ENCODE measurements around the gene DIP2A.
A peak's percentile ranks its signal among the peaks of the same experiment; 100 is the strongest.
"Not testable (repeated sequence)": the region's sequence is repeated elsewhere in the genome, so short reads cannot be mapped to it uniquely, and the experiment has no call there.

Gene DIP2A

DNA sequence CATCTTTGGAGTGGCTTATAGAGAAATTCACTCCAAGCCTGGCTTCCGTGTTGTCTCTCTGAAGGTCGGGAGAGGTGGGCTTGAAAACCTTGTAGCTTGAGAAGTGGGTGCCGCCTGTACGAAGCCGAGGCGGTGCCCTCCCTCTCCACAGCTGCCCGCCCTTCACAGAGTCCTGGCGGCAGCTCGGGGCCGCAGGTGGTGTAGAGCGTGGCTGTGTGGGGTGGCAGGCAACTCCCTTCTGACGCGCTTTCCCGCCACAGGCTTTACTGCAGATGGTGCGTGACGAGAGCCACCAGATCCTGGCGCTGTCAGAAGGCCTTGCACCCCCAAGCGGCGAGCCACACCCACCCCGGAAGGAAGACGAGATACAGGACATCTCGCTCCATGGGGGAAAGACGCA lies 33.1 kb upstream of the DIP2A start:
- DNase-seq (ENCODE audit: low read depth in 2 of 2, low spot score in 1 of 2): peak; percentile 34

GRCh38 chr21:46426313-46427046 lies 32.2 kb upstream of the DIP2A start:
- DNase-seq (ENCODE audit: low read depth in 2 of 2, low spot score in 1 of 2): no peak

GRCh38 chr21:46427516-46427915 lies 31.2 kb upstream of the DIP2A start:
- no peak for DNase-seq (ENCODE audit: low read depth in 2 of 2, low spot score in 1 of 2)

- no peak for DNase-seq (ENCODE audit: low read depth in 2 of 2, low spot score in 1 of 2)
These were observed 30.4 kb upstream of the DIP2A start for GRCh38 chr21:46428286-46428685.

- no peak for DNase-seq (ENCODE audit: low read depth in 2 of 2, low spot score in 1 of 2)
These were observed 29.5 kb upstream of the DIP2A start for GRCh38 chr21:46428987-46429710.

GRCh38 chr21:46429754-46430681 lies 28.7 kb upstream of the DIP2A start:
- DNase-seq (ENCODE audit: low read depth in 2 of 2, low spot score in 1 of 2): no peak

DNA sequence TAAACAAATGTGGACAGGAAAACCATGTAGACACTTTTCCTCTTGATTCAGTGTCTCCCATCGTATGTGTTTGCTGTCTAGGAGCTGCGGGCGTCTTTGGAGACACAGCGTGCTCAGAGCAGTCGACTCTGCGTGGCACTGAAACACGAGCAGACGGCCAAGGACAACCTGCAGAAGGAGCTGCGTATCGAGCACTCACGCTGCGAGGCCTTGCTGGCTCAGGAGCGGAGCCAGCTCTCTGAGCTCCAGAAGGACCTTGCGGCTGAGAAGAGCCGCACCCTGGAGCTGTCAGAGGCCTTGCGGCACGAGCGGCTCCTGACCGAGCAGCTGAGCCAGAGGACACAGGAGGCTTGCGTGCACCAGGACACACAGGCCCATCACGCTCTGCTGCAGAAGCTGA lies 27.2 kb upstream of the DIP2A start:
- DNase-seq (ENCODE audit: low read depth in 2 of 2, low spot score in 1 of 2): no peak

DNA sequence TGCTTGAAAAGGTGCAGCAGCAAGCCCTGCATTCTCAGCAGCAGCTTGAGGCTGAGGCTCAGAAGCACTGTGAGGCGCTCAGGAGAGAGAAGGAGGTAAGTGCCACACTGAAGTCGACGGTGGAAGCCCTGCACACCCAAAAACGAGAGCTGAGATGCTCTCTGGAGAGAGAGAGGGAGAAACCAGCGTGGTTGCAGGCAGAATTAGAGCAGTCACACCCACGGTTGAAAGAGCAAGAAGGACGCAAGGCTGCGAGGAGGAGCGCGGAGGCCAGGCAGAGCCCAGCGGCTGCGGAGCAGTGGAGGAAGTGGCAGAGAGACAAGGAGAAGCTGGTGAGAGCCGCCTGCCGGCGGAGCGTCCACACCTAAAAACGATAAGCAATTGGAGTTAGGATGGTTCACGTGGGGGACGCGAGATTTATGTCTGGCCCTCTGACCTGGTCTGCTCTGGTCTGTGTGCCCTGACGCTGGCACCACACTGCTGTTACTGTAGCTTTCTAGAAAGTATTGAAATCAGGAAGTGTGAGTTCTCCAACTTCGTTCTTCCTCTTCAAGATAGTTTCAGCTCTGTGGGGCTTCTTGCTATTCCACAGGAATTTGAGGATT lies 26.7 kb upstream of the DIP2A start:
- no peak for DNase-seq (ENCODE audit: low read depth in 2 of 2, low spot score in 1 of 2)

GRCh38 chr21:46433116-46433515 lies 25.6 kb upstream of the DIP2A start:
- not testable (repeated sequence) for DNase-seq (ENCODE audit: low read depth in 2 of 2, low spot score in 1 of 2)

GRCh38 chr21:46434322-46434958 lies 24.3 kb upstream of the DIP2A start:
- no peak for DNase-seq (ENCODE audit: low read depth in 2 of 2, low spot score in 1 of 2)

GRCh38 chr21:46435786-46436227 lies 22.9 kb upstream of the DIP2A start:
- no peak for DNase-seq (ENCODE audit: low read depth in 2 of 2, low spot score in 1 of 2)

DNA sequence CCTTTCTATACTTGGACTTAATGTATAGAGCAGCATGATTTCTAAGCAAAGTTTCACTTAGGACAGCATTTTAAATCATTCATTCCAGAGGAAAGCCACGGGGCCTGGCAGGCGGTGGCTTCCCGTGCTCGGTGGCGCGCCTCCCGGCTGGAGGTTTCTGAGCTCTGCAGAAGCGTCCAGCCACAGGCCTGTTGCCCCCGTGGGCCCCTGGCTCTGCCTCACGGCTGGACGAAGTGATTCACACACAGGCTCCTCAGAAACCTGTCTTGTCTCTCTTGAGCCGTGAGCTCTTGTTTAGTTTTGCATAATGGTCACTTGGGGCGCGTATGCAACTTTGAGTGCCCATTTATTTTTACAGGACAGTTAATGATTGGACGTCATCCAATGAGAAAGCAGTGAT lies 22.1 kb upstream of the DIP2A start:
- DNase-seq (ENCODE audit: low read depth in 2 of 2, low spot score in 1 of 2): no peak

- DNase-seq (ENCODE audit: low read depth in 2 of 2, low spot score in 1 of 2): no peak
These were observed 21.6 kb upstream of the DIP2A start for GRCh38 chr21:46437096-46437498.

- DNase-seq (ENCODE audit: low read depth in 2 of 2, low spot score in 1 of 2): no peak
These were observed 21.2 kb upstream of the DIP2A start for GRCh38 chr21:46437511-46437910.

- DNase-seq (ENCODE audit: low read depth in 2 of 2, low spot score in 1 of 2): no peak
These were observed 20.4 kb upstream of the DIP2A start for GRCh38 chr21:46438241-46438640.

GRCh38 chr21:46439906-46440305 lies 18.8 kb upstream of the DIP2A start:
- DNase-seq (ENCODE audit: low read depth in 2 of 2, low spot score in 1 of 2): no peak

DNA sequence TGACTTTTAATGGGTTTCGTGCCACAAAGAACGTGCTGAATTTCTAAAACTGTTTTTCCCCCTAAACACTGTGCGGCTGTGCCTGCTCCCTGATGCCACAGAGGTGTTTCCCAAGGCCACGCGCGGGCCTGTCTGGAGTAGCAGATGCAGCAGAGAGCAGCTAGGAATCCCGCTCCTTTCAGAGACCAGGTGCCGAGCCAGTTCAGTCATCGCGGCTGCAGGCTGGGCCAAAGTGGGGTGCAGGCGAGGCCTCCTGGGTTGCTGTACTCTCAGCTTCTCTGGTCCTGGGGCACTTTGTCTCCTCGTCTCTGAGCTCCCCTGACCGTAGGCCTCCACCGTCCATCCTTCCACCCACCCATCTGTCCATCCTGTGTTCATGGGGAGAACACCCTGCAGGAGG lies 17.4 kb upstream of the DIP2A start:
- DNase-seq (ENCODE audit: low read depth in 2 of 2, low spot score in 1 of 2): no peak

- DNase-seq (ENCODE audit: low read depth in 2 of 2, low spot score in 1 of 2): no peak
These were observed 16.7 kb upstream of the DIP2A start for GRCh38 chr21:46441961-46442498.

DNA sequence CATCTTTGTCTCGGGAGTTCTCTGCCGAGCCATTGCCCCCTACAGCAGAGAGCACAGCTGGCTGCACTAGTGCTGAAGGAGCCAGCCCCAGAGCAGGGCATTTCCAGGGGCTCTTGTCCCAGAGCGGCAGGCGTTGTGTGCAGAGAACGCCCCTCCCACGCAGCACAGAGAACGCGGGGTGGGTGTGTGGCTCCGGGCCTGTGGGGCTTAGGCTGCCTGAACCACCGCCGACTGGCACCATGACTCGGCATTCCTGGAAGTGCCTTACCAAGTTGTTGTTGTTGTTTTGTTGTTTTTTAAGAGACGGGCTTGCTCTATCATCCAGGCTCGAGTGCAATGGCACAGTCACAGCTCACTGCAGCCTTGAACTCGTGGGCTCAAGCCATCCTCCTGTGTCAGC lies 15.8 kb upstream of the DIP2A start:
- DNase-seq (ENCODE audit: low read depth in 2 of 2, low spot score in 1 of 2): no peak

DNA sequence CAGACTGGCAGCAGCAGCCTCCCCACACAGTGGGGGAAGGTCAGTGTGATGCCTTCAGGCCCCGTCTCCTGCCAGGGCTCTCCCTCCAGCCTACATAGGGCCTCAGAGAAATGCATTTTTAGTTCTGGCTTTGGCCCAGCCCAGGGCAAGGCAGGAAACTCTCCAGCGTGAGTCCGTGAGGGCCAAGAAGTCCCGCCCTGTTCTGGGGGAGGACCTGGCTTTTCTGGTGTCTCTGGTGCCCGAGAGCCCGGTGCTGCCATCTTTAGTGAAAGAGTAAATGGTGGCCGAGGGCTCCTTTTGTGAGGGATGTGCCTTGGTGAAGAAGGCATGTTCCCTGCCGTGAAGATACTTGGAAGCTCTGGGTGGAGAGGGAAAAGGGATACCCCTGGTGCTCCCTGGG lies 14.8 kb upstream of the DIP2A start:
- no peak for DNase-seq (ENCODE audit: low read depth in 2 of 2, low spot score in 1 of 2)

Measured in stimulated activated CD8-positive, alpha-beta memory T cell treated with anti-CD3 and anti-CD28 coated beads, Interleukin-4, amount 100 ng/mL, for 4 hours (primary cell).